PC-3 (cell line): ENCODE measurements around the gene VPS52.

Experiments
- EZH2 ChIP-seq: fragments of 300-600 bp; sonication (generic); IDR thresholded peaks from one replicate; pipeline ENCODE4 v1.6.1; 2017; ENCODE audit warnings: antibody characterized with exemption, mild to moderate bottlenecking, low read length; ENCODE audit not compliant: unreplicated experiment
- EZH2phosphoT487 ChIP-seq: fragments of 300-600 bp; sonication (generic); IDR thresholded peaks from 2 replicates; pipeline ENCODE4 v1.6.1; 2018; ENCODE audit warnings: mild to moderate bottlenecking, antibody characterized with exemption, low read length, borderline replicate concordance
- TF ChIP-seq, protein P1 (sequence below): fragments of 300-600 bp; sonication (generic); conservative IDR thresholded peaks from 2 replicates; pipeline ENCODE4 v1.5.1; 2017; ENCODE audit warnings: antibody characterized with exemption, low read depth, mild to moderate bottlenecking, low read length

DNA sequence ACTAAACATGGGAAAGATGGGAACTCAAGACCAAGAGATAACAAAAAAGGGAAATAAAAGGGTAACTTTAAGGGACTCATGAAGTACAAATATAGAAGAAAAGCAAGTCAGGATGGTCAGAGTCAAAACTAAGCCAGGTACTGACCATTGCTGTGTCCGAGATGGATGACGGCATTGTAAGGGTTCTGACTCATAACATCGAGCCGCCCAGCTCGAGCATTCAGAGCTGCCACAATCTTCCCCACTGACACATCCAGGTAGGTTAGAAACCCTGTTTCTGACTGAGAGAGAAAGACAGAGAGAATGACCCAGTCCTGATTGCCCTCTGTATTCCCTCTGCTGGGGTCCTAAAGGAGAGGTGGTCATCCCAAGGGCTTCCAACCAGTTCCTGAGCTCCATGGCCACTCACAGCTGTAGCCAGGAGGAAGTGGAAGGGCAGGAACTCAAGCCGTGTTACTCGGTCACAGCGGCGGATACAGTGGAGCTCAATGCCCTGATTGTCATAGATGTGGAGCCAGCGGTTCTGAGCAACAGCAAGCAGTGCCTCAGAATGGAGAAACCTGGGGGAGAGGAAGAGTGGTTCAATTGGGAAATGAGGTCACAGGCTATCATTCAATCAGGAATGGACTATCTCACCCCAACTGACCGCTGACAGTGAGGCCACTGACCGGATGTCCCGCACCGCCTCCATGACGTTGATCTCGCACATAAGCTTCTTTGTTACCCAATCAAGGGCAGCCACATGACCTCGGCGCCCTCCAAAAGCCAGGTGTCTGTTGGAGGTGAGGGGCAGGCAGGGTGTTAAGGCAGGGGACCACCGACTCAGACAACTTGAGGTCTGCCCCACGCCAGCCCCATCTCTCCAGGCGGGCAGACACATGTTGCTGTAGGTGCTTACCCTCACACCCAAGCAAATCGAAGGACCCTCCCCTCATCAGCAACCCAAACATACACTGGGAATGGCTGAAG is 15.6 kb upstream of the VPS52 start:
- TF ChIP-seq, protein P1, sequence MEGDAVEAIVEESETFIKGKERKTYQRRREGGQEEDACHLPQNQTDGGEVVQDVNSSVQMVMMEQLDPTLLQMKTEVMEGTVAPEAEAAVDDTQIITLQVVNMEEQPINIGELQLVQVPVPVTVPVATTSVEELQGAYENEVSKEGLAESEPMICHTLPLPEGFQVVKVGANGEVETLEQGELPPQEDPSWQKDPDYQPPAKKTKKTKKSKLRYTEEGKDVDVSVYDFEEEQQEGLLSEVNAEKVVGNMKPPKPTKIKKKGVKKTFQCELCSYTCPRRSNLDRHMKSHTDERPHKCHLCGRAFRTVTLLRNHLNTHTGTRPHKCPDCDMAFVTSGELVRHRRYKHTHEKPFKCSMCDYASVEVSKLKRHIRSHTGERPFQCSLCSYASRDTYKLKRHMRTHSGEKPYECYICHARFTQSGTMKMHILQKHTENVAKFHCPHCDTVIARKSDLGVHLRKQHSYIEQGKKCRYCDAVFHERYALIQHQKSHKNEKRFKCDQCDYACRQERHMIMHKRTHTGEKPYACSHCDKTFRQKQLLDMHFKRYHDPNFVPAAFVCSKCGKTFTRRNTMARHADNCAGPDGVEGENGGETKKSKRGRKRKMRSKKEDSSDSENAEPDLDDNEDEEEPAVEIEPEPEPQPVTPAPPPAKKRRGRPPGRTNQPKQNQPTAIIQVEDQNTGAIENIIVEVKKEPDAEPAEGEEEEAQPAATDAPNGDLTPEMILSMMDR: no peak
- TF ChIP-seq EZH2: no peak
- no peak for TF ChIP-seq EZH2phosphoT487
